K562 (cell line): ENCODE data around the gene LYRM1. TPM values are rescaled to one million over a fixed set of nuclear protein-coding genes. Genes with fewer than 3 reads are reported as not detected.
A peak's percentile ranks its signal among the peaks of the same experiment; 100 is the strongest.

Source experiments
- CBFA2T3 ChIP-seq: fragments of 450-650 bp; IDR thresholded peaks from 2 replicates; pipeline ENCODE4 v1.6.1; 2017
- DMBX1 ChIP-seq: fragments of 250-450 bp; sonication (Bioruptor Pico); IDR thresholded peaks from 2 replicates; pipeline ENCODE4 v1.8.0; 2022; ENCODE audit warnings: inconsistent platforms, mild to moderate bottlenecking, moderate library complexity, borderline replicate concordance
- KHSRP ChIP-seq: fragments of 450-650 bp; IDR thresholded peaks from 2 replicates; pipeline ENCODE4 v1.6.1; 2017
- MYNN ChIP-seq, 2 experiments: sonication (generic); formaldehyde crosslinking in 1 of 2; IDR thresholded peaks; 2 replicates each; pipeline versions ENCODE4 v1.5.0 to v1.6.1; 2016 to 2020; ENCODE audit warnings: antibody characterized with exemption in 1 of 2, missing genetic modification reagents in 1 of 2
- THRAP3 ChIP-seq: fragments of 450-650 bp; IDR thresholded peaks from 2 replicates; pipeline ENCODE4 v1.6.1; 2016; ENCODE audit warnings: mild to moderate bottlenecking, inconsistent platforms, borderline replicate concordance
- TOE1 ChIP-seq, 2 experiments: fragments of 450-650 bp in 1 of 2; sonication (generic) in 1 of 2; formaldehyde crosslinking in 1 of 2; IDR thresholded peaks; 2 replicates each; pipeline versions ENCODE4 v1.7.1 to v1.8.0; 2016 to 2022; ENCODE audit warnings: borderline replicate concordance in 2 of 2, mild to moderate bottlenecking in 2 of 2, antibody characterized with exemption in 1 of 2, inconsistent platforms in 1 of 2, low read depth in 1 of 2, missing genetic modification reagents in 1 of 2, moderate library complexity in 1 of 2
- U2AF2 ChIP-seq: fragments of 200-400 bp; formaldehyde crosslinking; optimal IDR thresholded peaks from 2 replicates; pipeline ENCODE3; 2017; ENCODE audit warnings: low read depth, mild to moderate bottlenecking, low read length
- ZBTB1 ChIP-seq: sonication (generic); formaldehyde crosslinking; IDR thresholded peaks from 2 replicates; pipeline ENCODE4 v1.8.1; 2023; ENCODE audit warnings: missing genetic modification reagents, low read depth, mild to moderate bottlenecking, borderline replicate concordance
- ZSCAN29 ChIP-seq: fragments of 450-650 bp; IDR thresholded peaks from 2 replicates; pipeline ENCODE4 v1.6.1; 2017
- polyA plus RNA-seq, 8 experiments: library from polyadenylated mRNA; depleted of rRNA in 4 of 8; stranded (reverse) in 5 of 8; unstranded in 3 of 8; fragments of >200 nt; fragmentation: Nextera tagmentation in 2 of 8; fragmentation: Illumina TruSeq in 1 of 8; extraction: Ambion mirVana in 2 of 8; extraction: Trizol in 1 of 8; gene quantifications; 2 replicates each; pipeline versions ENCODE4 v1.2.1 to v1.2.3, GENCODE V29; 2011 to 2014; ENCODE audit warnings: inconsistent platforms in 1 of 8, missing spikeins in 1 of 8
- total RNA-seq, 7 experiments: library from RNA; depleted of rRNA in 6 of 7; stranded (reverse); fragments of >200 nt in 6 of 7; fragmentation: Illumina TruSeq in 2 of 7; extraction: Trizol in 2 of 7; gene quantifications; 2 replicates each; pipeline versions ENCODE4 v1.2.1 to v1.2.3, GENCODE V29; 2011 to 2021; ENCODE audit warnings: low replicate concordance in 1 of 7
- TF ChIP-seq, protein P1 (sequence below), 3 experiments: fragments of 200-800 bp in 1 of 3; sonication (Bioruptor generic) in 1 of 3; sonication (generic) in 1 of 3; formaldehyde crosslinking in 1 of 3; IDR thresholded peaks; 2 replicates each; pipeline versions ENCODE4 v1.6.1 to v1.8.0; 2016 to 2022; ENCODE audit warnings: mild to moderate bottlenecking in 2 of 3, missing compliant biosample characterization in 2 of 3, missing genetic modification characterization in 2 of 3, missing genetic modification reagents in 1 of 3
- TF ChIP-seq, protein P2 (sequence below), 2 experiments: fragments of 450-650 bp; conservative IDR thresholded peaks; 2 replicates each; pipeline ENCODE4 v1.6.1; 2017; ENCODE audit warnings: mild to moderate bottlenecking in 2 of 2, moderate library complexity in 2 of 2
- TF ChIP-seq, protein P3 (sequence below), 2 experiments: fragments of 450-650 bp; IDR thresholded peaks; 2 replicates each; pipeline ENCODE4 v1.6.1; 2016
- TF ChIP-seq, protein P4 (sequence below): sonication (generic); formaldehyde crosslinking; IDR thresholded peaks from 2 replicates; pipeline ENCODE4 v1.8.0; 2022; ENCODE audit warnings: mild to moderate bottlenecking, missing genetic modification reagents
- TF ChIP-seq, protein P5 (sequence below): fragments of 450-650 bp; formaldehyde crosslinking; IDR thresholded peaks from 2 replicates; pipeline ENCODE4 v1.4.0; 2020; ENCODE audit warnings: mild to moderate bottlenecking, moderate library complexity

Gene LYRM1
- total and polyA plus RNA-seq, 9 of the 15 experiments (the other 6 are each of a cell fraction or from before 2014, with no cell fraction given): 17.5 to 44.1 (median 32.7) TPM

- TF ChIP-seq, protein P1, sequence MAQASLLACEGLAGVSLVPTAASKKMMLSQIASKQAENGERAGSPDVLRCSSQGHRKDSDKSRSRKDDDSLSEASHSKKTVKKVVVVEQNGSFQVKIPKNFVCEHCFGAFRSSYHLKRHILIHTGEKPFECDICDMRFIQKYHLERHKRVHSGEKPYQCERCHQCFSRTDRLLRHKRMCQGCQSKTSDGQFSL (CRISPR knock-in tag; IDR thresholded peaks at IDR 0.05): no peak
- TF ChIP-seq, protein P1 (tag; IDR thresholded peaks at IDR 0.05): no peak
- TF ChIP-seq U2AF2 (no peak), MYNN (IDR thresholded peaks at IDR 0.05) (no peak), MYNN (CRISPR knock-in tag; IDR thresholded peaks at IDR 0.05) (no peak), ZBTB1 (CRISPR knock-in tag) (no peak), KHSRP (no peak), DMBX1 (peak; percentile 41; the same call in 1 of the 2 replicates), TOE1 (IDR thresholded peaks at IDR 0.05; ENCODE audit: borderline replicate concordance) (no peak), TOE1 (CRISPR knock-in tag; IDR thresholded peaks at IDR 0.05; ENCODE audit: borderline replicate concordance, low read depth) (0 out of 2 replicates have a peak, but pooled peaks have one; percentile 41), CBFA2T3 (peak; percentile 38; the same call in 1 of the 2 replicates), THRAP3 (peak; percentile 76; the same call in 1 of the 2 replicates), ZSCAN29 (no peak)
- TF ChIP-seq, protein P2, sequence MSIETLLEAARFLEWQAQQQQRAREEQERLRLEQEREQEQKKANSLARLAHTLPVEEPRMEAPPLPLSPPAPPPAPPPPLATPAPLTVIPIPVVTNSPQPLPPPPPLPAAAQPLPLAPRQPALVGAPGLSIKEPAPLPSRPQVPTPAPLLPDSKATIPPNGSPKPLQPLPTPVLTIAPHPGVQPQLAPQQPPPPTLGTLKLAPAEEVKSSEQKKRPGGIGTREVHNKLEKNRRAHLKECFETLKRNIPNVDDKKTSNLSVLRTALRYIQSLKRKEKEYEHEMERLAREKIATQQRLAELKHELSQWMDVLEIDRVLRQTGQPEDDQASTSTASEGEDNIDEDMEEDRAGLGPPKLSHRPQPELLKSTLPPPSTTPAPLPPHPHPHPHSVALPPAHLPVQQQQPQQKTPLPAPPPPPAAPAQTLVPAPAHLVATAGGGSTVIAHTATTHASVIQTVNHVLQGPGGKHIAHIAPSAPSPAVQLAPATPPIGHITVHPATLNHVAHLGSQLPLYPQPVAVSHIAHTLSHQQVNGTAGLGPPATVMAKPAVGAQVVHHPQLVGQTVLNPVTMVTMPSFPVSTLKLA (conservative IDR thresholded peaks at IDR 0.05): 0 out of 4 replicates have a peak, but pooled peaks of 1 of the 2 experiments have one; percentile 24
- TF ChIP-seq, protein P3, sequence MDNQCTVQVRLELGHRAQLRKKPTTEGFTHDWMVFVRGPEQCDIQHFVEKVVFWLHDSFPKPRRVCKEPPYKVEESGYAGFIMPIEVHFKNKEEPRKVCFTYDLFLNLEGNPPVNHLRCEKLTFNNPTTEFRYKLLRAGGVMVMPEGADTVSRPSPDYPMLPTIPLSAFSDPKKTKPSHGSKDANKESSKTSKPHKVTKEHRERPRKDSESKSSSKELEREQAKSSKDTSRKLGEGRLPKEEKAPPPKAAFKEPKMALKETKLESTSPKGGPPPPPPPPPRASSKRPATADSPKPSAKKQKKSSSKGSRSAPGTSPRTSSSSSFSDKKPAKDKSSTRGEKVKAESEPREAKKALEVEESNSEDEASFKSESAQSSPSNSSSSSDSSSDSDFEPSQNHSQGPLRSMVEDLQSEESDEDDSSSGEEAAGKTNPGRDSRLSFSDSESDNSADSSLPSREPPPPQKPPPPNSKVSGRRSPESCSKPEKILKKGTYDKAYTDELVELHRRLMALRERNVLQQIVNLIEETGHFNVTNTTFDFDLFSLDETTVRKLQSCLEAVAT (IDR thresholded peaks at IDR 0.05): peak in 1 of 2 experiments; percentile 97; a peak in 2 of 4 replicates
- TF ChIP-seq, protein P4, sequence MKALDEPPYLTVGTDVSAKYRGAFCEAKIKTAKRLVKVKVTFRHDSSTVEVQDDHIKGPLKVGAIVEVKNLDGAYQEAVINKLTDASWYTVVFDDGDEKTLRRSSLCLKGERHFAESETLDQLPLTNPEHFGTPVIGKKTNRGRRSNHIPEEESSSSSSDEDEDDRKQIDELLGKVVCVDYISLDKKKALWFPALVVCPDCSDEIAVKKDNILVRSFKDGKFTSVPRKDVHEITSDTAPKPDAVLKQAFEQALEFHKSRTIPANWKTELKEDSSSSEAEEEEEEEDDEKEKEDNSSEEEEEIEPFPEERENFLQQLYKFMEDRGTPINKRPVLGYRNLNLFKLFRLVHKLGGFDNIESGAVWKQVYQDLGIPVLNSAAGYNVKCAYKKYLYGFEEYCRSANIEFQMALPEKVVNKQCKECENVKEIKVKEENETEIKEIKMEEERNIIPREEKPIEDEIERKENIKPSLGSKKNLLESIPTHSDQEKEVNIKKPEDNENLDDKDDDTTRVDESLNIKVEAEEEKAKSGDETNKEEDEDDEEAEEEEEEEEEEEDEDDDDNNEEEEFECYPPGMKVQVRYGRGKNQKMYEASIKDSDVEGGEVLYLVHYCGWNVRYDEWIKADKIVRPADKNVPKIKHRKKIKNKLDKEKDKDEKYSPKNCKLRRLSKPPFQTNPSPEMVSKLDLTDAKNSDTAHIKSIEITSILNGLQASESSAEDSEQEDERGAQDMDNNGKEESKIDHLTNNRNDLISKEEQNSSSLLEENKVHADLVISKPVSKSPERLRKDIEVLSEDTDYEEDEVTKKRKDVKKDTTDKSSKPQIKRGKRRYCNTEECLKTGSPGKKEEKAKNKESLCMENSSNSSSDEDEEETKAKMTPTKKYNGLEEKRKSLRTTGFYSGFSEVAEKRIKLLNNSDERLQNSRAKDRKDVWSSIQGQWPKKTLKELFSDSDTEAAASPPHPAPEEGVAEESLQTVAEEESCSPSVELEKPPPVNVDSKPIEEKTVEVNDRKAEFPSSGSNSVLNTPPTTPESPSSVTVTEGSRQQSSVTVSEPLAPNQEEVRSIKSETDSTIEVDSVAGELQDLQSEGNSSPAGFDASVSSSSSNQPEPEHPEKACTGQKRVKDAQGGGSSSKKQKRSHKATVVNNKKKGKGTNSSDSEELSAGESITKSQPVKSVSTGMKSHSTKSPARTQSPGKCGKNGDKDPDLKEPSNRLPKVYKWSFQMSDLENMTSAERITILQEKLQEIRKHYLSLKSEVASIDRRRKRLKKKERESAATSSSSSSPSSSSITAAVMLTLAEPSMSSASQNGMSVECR: no peak
- TF ChIP-seq, protein P5, sequence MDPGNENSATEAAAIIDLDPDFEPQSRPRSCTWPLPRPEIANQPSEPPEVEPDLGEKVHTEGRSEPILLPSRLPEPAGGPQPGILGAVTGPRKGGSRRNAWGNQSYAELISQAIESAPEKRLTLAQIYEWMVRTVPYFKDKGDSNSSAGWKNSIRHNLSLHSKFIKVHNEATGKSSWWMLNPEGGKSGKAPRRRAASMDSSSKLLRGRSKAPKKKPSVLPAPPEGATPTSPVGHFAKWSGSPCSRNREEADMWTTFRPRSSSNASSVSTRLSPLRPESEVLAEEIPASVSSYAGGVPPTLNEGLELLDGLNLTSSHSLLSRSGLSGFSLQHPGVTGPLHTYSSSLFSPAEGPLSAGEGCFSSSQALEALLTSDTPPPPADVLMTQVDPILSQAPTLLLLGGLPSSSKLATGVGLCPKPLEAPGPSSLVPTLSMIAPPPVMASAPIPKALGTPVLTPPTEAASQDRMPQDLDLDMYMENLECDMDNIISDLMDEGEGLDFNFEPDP: no peak
Observed at GRCh38 chr16:20916289-20916688, 15.7 kb downstream of the LYRM1 start (continued).
